Pancreas (tissue), 10 donors: ENCODE measurements around the gene CACNA1E. TPM values are rescaled to one million over a fixed set of nuclear protein-coding genes. Genes with fewer than 3 reads are reported as not detected.

ENCODE experiments used
- ATAC-seq, 4 donors: fragments of 200-7000 bp; cut with Tn5 transposase; one replicate each; pipeline versions ENCODE4 v1.8.0 to v1.9.1; 2020; ENCODE audit warnings: mild to moderate bottlenecking in 4 of 4, moderate library complexity in 4 of 4
- DNase-seq, 6 donors: peaks; one replicate each; pipeline ENCODE4 v3.0.0-alpha.2; 2020
- FAIRE-seq: peaks from 2 replicates; lab custom pipeline; 2012; peaks lifted over from hg19 to GRCh38; lab: Jason Lieb, UNC
- H3K27ac ChIP-seq, 4 donors: fragments of 200-600 bp; sonication (generic); 1 replicate in 3 of 4; 2 replicates in 1 of 4; pipeline versions ENCODE4 v1.5.0 to v1.8.0; 2020
- H3K27me3 ChIP-seq, 4 donors: fragments of 200-600 bp; one replicate each; pipeline ENCODE4 v1.8.0; 2021
- H3K36me3 ChIP-seq, 3 donors: fragments of 200-600 bp; sonication (generic) in 1 of 3; one replicate each; pipeline versions ENCODE4 v1.5.0 to v1.8.0; 2020 to 2021
- H3K4me1 ChIP-seq, 3 donors: fragments of 200-600 bp; one replicate each; pipeline ENCODE4 v1.8.0; 2021
- H3K4me3 ChIP-seq, 4 donors: fragments of 200-600 bp; sonication (generic) in 2 of 4; one replicate each; pipeline versions ENCODE4 v1.5.0 to v1.8.0; 2020 to 2021
- H3K9me3 ChIP-seq, 4 donors: fragments of 200-600 bp; one replicate each; pipeline ENCODE4 v1.8.0; 2021
- WGBS, 2 donors: extraction: QIAGEN DNeasy Blood & Tissue Kit; methylation state at CpG; one replicate each; pipeline ENCODE4 v1.1.7; 2013; 5-methylcytosine and 5-hydroxymethylcytosine counted together
- intact Hi-C, 3 donors: fragments of 100-400 bp; cut with DNase I; formaldehyde crosslinking; loops; one replicate each; pipeline versions ENCODE4 v1.11.1 to v1.14.2; 2022
- polyA plus RNA-seq, 2 donors: library from polyadenylated mRNA; stranded (reverse); fragments of 200-250 nt; gene quantifications; one replicate each; pipeline ENCODE4 v1.2.3, GENCODE V29; 2013
- total RNA-seq, 6 donors: library from RNA; stranded (reverse); fragmentation: NEBNext Ultra II Directional in 4 of 6; extraction: Animal tissue kit (Norgen Biotek cat#: 25700) in 4 of 6; gene quantifications; one replicate each; pipeline versions ENCODE4 v1.2.1 to v1.2.4, GENCODE V29; 2021 to 2023
- TF ChIP-seq, protein P1 (sequence below), 4 donors: fragments of 200-600 bp; sonication (generic) in 3 of 4; IDR thresholded peaks; one replicate each; pipeline versions ENCODE4 v1.5.0 to v1.8.0; 2021; ENCODE audit warnings: antibody characterized with exemption in 4 of 4
- donor health status: healthy with polysubstance abuse.
- donor health status: DM: no; HTN: no; CAD: no; lungs with moderate emphysema.
- donor health status: DM: no; HTN: no; CAD: no.
- donor health status: control.
- donor health status: control.
- donor health status: Bipolar disorder and iron deficiency.
- donor health status: DM: yes; HTN: yes; CAD: no.
- donor health status: DM: no; HTN: no; CAD: no.
- donor health status: DM: no; HTN: no; CAD: no.
- donor health status: DM: yes; HTN: yes; CAD: no.

CACNA1E gene
- total and polyA plus RNA-seq, 8 donors: 0.02 to 0.12 (median 0.07) TPM; not detected in 2

DNA sequence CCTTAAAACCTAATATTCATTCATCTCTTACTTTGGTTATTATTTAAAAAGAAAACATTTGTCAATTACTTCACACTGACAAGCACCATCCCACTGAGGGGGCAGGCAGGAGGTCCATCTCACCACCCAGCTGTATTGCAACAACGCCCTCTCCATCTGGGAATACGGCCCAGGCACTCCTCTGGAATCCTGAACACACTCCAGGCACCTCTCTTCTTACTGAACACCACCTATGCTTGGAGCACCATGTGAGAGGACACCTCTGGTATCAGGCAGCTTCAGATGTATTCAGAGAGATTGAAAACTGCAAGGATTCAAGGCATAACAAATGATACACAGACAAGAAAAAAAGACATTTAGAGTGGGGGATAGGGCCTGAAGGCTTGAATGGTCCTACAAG is 147.1 kb downstream of the CACNA1E start:
- Histone ChIP-seq H3K4me3 (no peak overlapping the region), H3K27ac (no peak overlapping the region), H3K27me3 (no peaks in the 10 kb centered on the region), H3K4me1 (peaks cover 0 to 6% (median 0%) of the 10 kb centered on the region in 3 donors), H3K9me3 (no peaks in the 10 kb centered on the region), H3K36me3 (no peaks in the 10 kb centered on the region)
- FAIRE-seq (no peak), DNase-seq (no peak), ATAC-seq (no peak)
- TF ChIP-seq, protein P1, sequence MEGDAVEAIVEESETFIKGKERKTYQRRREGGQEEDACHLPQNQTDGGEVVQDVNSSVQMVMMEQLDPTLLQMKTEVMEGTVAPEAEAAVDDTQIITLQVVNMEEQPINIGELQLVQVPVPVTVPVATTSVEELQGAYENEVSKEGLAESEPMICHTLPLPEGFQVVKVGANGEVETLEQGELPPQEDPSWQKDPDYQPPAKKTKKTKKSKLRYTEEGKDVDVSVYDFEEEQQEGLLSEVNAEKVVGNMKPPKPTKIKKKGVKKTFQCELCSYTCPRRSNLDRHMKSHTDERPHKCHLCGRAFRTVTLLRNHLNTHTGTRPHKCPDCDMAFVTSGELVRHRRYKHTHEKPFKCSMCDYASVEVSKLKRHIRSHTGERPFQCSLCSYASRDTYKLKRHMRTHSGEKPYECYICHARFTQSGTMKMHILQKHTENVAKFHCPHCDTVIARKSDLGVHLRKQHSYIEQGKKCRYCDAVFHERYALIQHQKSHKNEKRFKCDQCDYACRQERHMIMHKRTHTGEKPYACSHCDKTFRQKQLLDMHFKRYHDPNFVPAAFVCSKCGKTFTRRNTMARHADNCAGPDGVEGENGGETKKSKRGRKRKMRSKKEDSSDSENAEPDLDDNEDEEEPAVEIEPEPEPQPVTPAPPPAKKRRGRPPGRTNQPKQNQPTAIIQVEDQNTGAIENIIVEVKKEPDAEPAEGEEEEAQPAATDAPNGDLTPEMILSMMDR (IDR thresholded peaks at IDR 0.05): no peak
- WGBS, 2 donors: 83 to 89% methylated on average over 2 of the region's 2 CpGs
- intact Hi-C loops: no loop called here

DNA sequence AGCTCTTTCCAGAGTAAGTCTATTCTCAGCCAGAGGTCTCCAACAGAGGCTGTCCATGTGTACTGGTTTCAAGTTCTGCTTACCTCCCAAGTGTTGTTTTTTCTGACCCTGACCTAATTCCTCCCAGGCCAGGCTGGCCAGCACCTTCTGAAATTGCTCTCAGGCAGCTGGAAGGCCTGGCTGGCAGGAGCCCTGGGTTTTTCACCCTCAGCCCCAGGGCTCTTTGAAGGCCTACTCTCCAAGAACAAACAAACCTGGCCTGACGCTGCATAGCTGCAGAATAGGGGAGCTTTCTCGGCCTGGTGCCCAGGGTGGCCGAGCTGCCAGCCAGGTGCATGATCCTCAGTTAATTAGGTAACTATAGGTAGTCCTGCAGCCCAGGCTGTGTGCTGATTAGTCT is 147.5 kb downstream of the CACNA1E start:
- no peak overlapping the region for H3K4me3 ChIP-seq
- TF ChIP-seq, protein P1 (IDR thresholded peaks at IDR 0.05): no peak
- DNase-seq (peak; percentile 24 to 63 (median 39)), FAIRE-seq (no peak), ATAC-seq (peak; percentile 58 to 91 (median 83))
- H3K27ac ChIP-seq: no peak overlapping the region
- intact Hi-C loops: no loop called here
- H3K27me3 ChIP-seq: no peaks in the 10 kb centered on the region
- no peaks in the 10 kb centered on the region for H3K36me3 ChIP-seq
- 14 to 15% methylated on average over 3 of the region's 3 CpGs for WGBS, 2 donors
- peaks cover 0 to 6% (median 0%) of the 10 kb centered on the region in 3 donors for H3K4me1 ChIP-seq
- H3K9me3 ChIP-seq: no peaks in the 10 kb centered on the region

DNA sequence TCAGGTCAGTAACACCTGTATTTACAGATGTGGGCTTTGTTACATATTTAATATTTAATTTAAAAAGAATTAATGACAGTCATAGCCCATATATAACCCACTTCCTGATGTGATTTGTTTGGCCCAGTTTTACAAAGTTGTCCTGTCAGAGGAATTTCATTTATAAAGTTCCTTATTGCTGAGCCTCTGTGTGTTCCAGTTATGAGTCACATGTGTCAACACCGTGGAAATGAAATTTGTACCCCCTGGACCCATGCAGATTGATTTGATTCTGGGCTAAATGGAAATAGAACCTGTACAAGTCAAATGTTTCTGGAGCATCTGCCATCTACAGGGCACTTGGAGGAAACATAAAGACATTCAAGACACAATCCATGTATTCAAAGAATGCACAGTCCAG is 149.2 kb downstream of the CACNA1E start:
- intact Hi-C loops: no loop called here
- ATAC-seq (peak in 2 of 4 donors; percentile 24 to 34), DNase-seq (no peak), FAIRE-seq (no peak)
- Histone ChIP-seq H3K9me3 (no peaks in the 10 kb centered on the region), H3K27me3 (no peaks in the 10 kb centered on the region), H3K4me1 (peaks cover 0 to 6% (median 0%) of the 10 kb centered on the region in 3 donors), H3K27ac (no peak overlapping the region), H3K4me3 (no peak overlapping the region), H3K36me3 (no peaks in the 10 kb centered on the region)
- 47 to 49% methylated on average over 1 of the region's 1 CpG for WGBS, 2 donors
- TF ChIP-seq, protein P1 (IDR thresholded peaks at IDR 0.05): no peak

DNA sequence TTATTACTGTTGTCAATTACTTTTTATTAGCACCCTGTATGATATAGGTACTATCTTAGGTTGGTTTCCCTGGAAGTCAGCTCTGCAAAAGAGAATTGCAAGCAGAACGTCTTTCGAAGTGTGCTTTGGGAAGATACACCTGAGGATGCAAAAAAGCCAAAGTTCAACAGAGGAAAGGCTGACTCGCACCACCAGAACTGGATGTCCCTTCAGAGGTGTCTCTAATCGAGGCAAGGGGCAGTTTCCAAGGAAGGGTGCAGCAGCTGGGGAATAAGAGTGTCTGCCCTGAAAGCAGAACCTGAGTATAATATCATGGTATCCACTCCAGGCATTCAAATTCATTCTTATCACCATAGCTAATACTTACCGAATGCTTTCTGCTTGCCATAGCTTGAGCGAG is 149.6 kb downstream of the CACNA1E start:
- DNase-seq (no peak), FAIRE-seq (no peak), ATAC-seq (no peak)
- Histone ChIP-seq H3K27ac (no peak overlapping the region), H3K36me3 (no peaks in the 10 kb centered on the region), H3K27me3 (no peaks in the 10 kb centered on the region), H3K4me1 (peaks cover 0 to 6% (median 0%) of the 10 kb centered on the region in 3 donors), H3K9me3 (no peaks in the 10 kb centered on the region), H3K4me3 (no peak overlapping the region)
- intact Hi-C loops: no loop called here
- TF ChIP-seq, protein P1 (IDR thresholded peaks at IDR 0.05): no peak
- WGBS, 2 donors: 81 to 87% methylated on average over 6 of the region's 6 CpGs

DNA sequence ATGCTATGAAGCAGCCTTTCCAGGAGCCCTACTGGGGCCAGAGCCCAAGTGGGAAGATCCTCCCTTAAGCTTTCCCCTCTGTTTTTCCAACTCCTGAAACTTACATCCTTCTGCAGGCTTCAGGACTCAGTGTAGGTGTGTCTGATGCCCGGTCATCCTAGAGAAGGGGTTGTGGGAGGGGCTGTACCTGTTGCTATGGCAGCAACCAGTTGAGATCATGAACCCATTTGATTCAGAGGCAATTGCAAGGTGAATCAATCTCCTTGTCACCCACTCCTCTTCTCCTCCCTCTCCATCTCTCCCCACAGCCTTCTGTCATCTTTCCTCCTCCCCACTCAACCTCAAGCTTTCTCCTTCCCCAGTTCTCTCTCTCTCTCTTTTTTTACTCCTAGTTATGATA is 151.8 kb downstream of the CACNA1E start:
- no peak for ATAC-seq
- 19 to 56% methylated on average over 1 of the region's 1 CpG for WGBS, 2 donors
- H3K36me3 ChIP-seq: no peaks in the 10 kb centered on the region

More for the DNA sequence above, 151.8 kb downstream of the CACNA1E start:
- H3K9me3 ChIP-seq: no peaks in the 10 kb centered on the region
- no peak overlapping the region for H3K27ac ChIP-seq
- H3K4me1 ChIP-seq: peaks cover 0 to 6% (median 0%) of the 10 kb centered on the region in 3 donors
- H3K4me3 ChIP-seq: no peak overlapping the region
- intact Hi-C loops: no loop called here
- no peak for DNase-seq
- TF ChIP-seq, protein P1 (IDR thresholded peaks at IDR 0.05): no peak
- FAIRE-seq: no peak
- no peaks in the 10 kb centered on the region for H3K27me3 ChIP-seq
